ENCODE results near the gene CDC42EP5.

CDC42EP5 gene

GRCh38 chr19:54462047-54462654 is 10.9 kb downstream of the CDC42EP5 start:
- no peak for DNase-seq (ENCODE audit: low spot score)
- no peak for TF ChIP-seq CTCF (IDR thresholded peaks at IDR 0.05; ENCODE audit: extremely low read depth, missing control alignments)

GRCh38 chr19:54461613-54462012 is 11.5 kb downstream of the CDC42EP5 start:
- DNase-seq (ENCODE audit: low spot score), result no peak
- TF ChIP-seq CTCF (IDR thresholded peaks at IDR 0.05; ENCODE audit: extremely low read depth, missing control alignments), result no peak

GRCh38 chr19:54461210-54461609 is 11.9 kb downstream of the CDC42EP5 start:
- DNase-seq (ENCODE audit: low spot score), result no peak
- no peak for TF ChIP-seq CTCF (IDR thresholded peaks at IDR 0.05; ENCODE audit: extremely low read depth, missing control alignments)

- TF ChIP-seq CTCF (IDR thresholded peaks at IDR 0.05; ENCODE audit: extremely low read depth, missing control alignments), result no peak
- no peak for DNase-seq (ENCODE audit: low spot score)
Measured at GRCh38 chr19:54460230-54461005, 12.7 kb downstream of the CDC42EP5 start.

GRCh38 chr19:54459282-54460229 is 13.5 kb downstream of the CDC42EP5 start:
- TF ChIP-seq CTCF (IDR thresholded peaks at IDR 0.05; ENCODE audit: extremely low read depth, missing control alignments), result no peak
- DNase-seq (ENCODE audit: low spot score), result no peak

GRCh38 chr19:54458648-54459281 is 14.3 kb downstream of the CDC42EP5 start:
- TF ChIP-seq CTCF (IDR thresholded peaks at IDR 0.05; ENCODE audit: extremely low read depth, missing control alignments), result no peak
- DNase-seq (ENCODE audit: low spot score), result no peak

All from GM20000 (cell line).